H1 (cell line): ENCODE results near the gene KCNAB2. TPM values are rescaled to one million over a fixed set of nuclear protein-coding genes. Genes with fewer than 3 reads are reported as not detected.

Experiments
- CTCF ChIA-PET: fragments of 300-600 bp; sonication (Branson Sonifier 250); formaldehyde crosslinking; loops from one replicate; lab custom pipeline; 2021; ENCODE audit not compliant: partially characterized antibody; lab: Charles Lee
- POLR2A ChIA-PET: fragments of 300-600 bp; sonication (Branson Sonifier 250); formaldehyde crosslinking; loops from one replicate; lab custom pipeline; 2021; ENCODE audit warnings: inconsistent platforms; ENCODE audit not compliant: partially characterized antibody; lab: Charles Lee
- DNase-seq, 2 experiments: peaks; one replicate each; pipeline versions ENCODE4 v3.0.0 to v3.0.0-alpha.2; 2010 to 2022; ENCODE audit warnings: low spot score in 2 of 2, low read depth in 1 of 2, mixed read lengths in 1 of 2
- FAIRE-seq: peaks from 2 replicates; lab custom pipeline; 2011; peaks lifted over from hg19 to GRCh38; lab: Jason Lieb, UNC
- H2AFZ ChIP-seq: 2 replicates; pipeline ENCODE4 v1.8.1; 2012; ENCODE audit warnings: low read length, inconsistent platforms
- H2AK5ac ChIP-seq: 2 replicates; pipeline ENCODE4 v1.6.1; 2013; ENCODE audit warnings: low read depth, low read length
- H2BK120ac ChIP-seq: replicated peaks from 2 replicates; pipeline ENCODE3; 2013; ENCODE audit warnings: low read depth, low read length, inconsistent platforms
- H2BK12ac ChIP-seq: 2 replicates; pipeline ENCODE4 v1.6.1; 2013; ENCODE audit warnings: low read depth, low read length
- H2BK15ac ChIP-seq: 2 replicates; pipeline ENCODE4 v1.6.1; 2013; ENCODE audit warnings: low read length
- H2BK20ac ChIP-seq: 2 replicates; pipeline ENCODE4 v1.6.1; 2013; ENCODE audit warnings: low read length
- H2BK5ac ChIP-seq: 2 replicates; pipeline ENCODE4 v1.6.1; 2013; ENCODE audit warnings: low read depth, low read length
- H3K14ac ChIP-seq: 2 replicates; pipeline ENCODE4 v1.6.1; 2013; ENCODE audit warnings: inconsistent platforms; ENCODE audit not compliant: insufficient read length
- H3K18ac ChIP-seq: 2 replicates; pipeline ENCODE4 v1.6.1; 2013; ENCODE audit warnings: low read length; ENCODE audit errors: extremely low read depth
- H3K23ac ChIP-seq: 2 replicates; pipeline ENCODE4 v1.6.1; 2013; ENCODE audit warnings: inconsistent platforms; ENCODE audit not compliant: insufficient read length
- H3K23me2 ChIP-seq: 2 replicates; pipeline ENCODE4 v1.6.1; 2013; ENCODE audit warnings: low read depth, low read length
- H3K27ac ChIP-seq: 2 replicates; pipeline ENCODE4 v1.6.1; 2011; ENCODE audit warnings: low read depth, low read length, inconsistent platforms
- H3K27me3 ChIP-seq, 4 experiments: replicated peaks in 1 of 4; 1 replicate in 1 of 4; 2 replicates in 3 of 4; pipeline versions ENCODE4 v1.6.1 to v1.8.1; 2011 to 2013; ENCODE audit warnings: low read length in 3 of 4, mild to moderate bottlenecking in 3 of 4, inconsistent platforms in 2 of 4, mixed read lengths in 2 of 4, moderate library complexity in 1 of 4; ENCODE audit not compliant: control insufficient read depth in 3 of 4, insufficient read depth in 3 of 4; ENCODE audit errors: extremely low read depth in 1 of 4
- H3K36me3 ChIP-seq, 4 experiments: 2 replicates each; pipeline versions ENCODE4 v1.6.1 to v1.8.1; 2011 to 2013; ENCODE audit warnings: mild to moderate bottlenecking in 4 of 4, low read length in 3 of 4, moderate library complexity in 2 of 4, control low read depth in 1 of 4, inconsistent platforms in 1 of 4; ENCODE audit not compliant: insufficient read depth in 4 of 4, control insufficient read depth in 2 of 4
- H3K4ac ChIP-seq: replicated peaks from 2 replicates; pipeline ENCODE3; 2013; ENCODE audit warnings: low read length, low read depth, mixed read lengths, inconsistent platforms; ENCODE audit not compliant: insufficient read length
- H3K4me1 ChIP-seq, 4 experiments: replicated peaks in 1 of 4; 1 replicate in 1 of 4; 2 replicates in 3 of 4; pipeline versions ENCODE4 v1.6.1 to v1.8.1; 2011 to 2013; ENCODE audit warnings: low read length in 3 of 4, inconsistent platforms in 2 of 4, mixed read lengths in 1 of 4; ENCODE audit not compliant: insufficient read depth in 4 of 4, control insufficient read depth in 3 of 4
- H3K4me2 ChIP-seq, 2 experiments: 2 replicates each; pipeline versions ENCODE4 v1.6.1 to v1.8.1; 2011 to 2013; ENCODE audit warnings: low read depth in 2 of 2, low read length in 2 of 2, control low read depth in 1 of 2, inconsistent platforms in 1 of 2, mild to moderate bottlenecking in 1 of 2; ENCODE audit not compliant: insufficient read depth in 1 of 2
- H3K4me3 ChIP-seq, 4 experiments: fragments of 200-600, 300-600 bp in 1 of 4; sonication (generic), shearing (Covaris generic), sonication (Bioruptor Twin) in 1 of 4; 2 replicates each; pipeline versions ENCODE4 v1.5.1 to v1.8.1; 2011 to 2016; ENCODE audit warnings: low read length in 4 of 4, low read depth in 3 of 4, control low read depth in 2 of 4, inconsistent platforms in 2 of 4, mild to moderate bottlenecking in 2 of 4, mixed read lengths in 1 of 4, moderate library complexity in 1 of 4; ENCODE audit not compliant: insufficient read depth in 2 of 4; ENCODE audit errors: extremely low read depth in 1 of 4
- H3K56ac ChIP-seq: replicated peaks from 2 replicates; pipeline ENCODE3; 2013; ENCODE audit warnings: low read depth, mild to moderate bottlenecking, mixed read lengths, low read length, inconsistent platforms; ENCODE audit not compliant: insufficient read length
- H3K79me1 ChIP-seq: 2 replicates; pipeline ENCODE4 v1.6.1; 2013; ENCODE audit warnings: low read depth, low read length, control low read depth
- H3K79me2 ChIP-seq, 2 experiments: 2 replicates each; pipeline versions ENCODE4 v1.6.1 to v1.8.1; 2012 to 2013; ENCODE audit warnings: low read length in 2 of 2, mild to moderate bottlenecking in 2 of 2, inconsistent platforms in 1 of 2; ENCODE audit not compliant: insufficient read depth in 2 of 2, control insufficient read depth in 1 of 2
- H3K9ac ChIP-seq, 4 experiments: replicated peaks in 1 of 4; 1 replicate in 1 of 4; 2 replicates in 3 of 4; pipeline versions ENCODE4 v1.6.1 to v1.8.1; 2011 to 2013; ENCODE audit warnings: low read depth in 3 of 4, low read length in 3 of 4, control low read depth in 2 of 4, mild to moderate bottlenecking in 2 of 4, moderate library complexity in 2 of 4, inconsistent platforms in 1 of 4; ENCODE audit errors: extremely low read depth in 1 of 4
- H3K9me3 ChIP-seq, 2 experiments: 2 replicates each; pipeline versions ENCODE4 v1.6.1 to v1.8.1; 2012 to 2013; ENCODE audit warnings: mild to moderate bottlenecking in 2 of 2, moderate library complexity in 2 of 2, control low read depth in 1 of 2, inconsistent platforms in 1 of 2, low read depth in 1 of 2, low read length in 1 of 2, mixed read lengths in 1 of 2; ENCODE audit not compliant: insufficient read depth in 2 of 2
- H4K20me1 ChIP-seq, 2 experiments: replicated peaks in 1 of 2; 2 replicates each; pipeline versions ENCODE3 to v1.8.1; 2011 to 2013; ENCODE audit warnings: inconsistent platforms in 2 of 2, low read length in 2 of 2, mild to moderate bottlenecking in 1 of 2; ENCODE audit not compliant: insufficient read depth in 2 of 2, control insufficient read depth in 1 of 2
- H4K5ac ChIP-seq: 2 replicates; pipeline ENCODE4 v1.6.1; 2013; ENCODE audit warnings: low read length, low read depth, mixed read lengths, inconsistent platforms; ENCODE audit not compliant: insufficient read length
- H4K8ac ChIP-seq: 2 replicates; pipeline ENCODE4 v1.8.0; 2013; ENCODE audit warnings: mild to moderate bottlenecking, moderate library complexity, low read length, inconsistent platforms; ENCODE audit not compliant: insufficient read depth; ENCODE audit errors: extremely low read depth
- H4K91ac ChIP-seq: replicated peaks from 2 replicates; pipeline ENCODE3; 2013; ENCODE audit warnings: low read length, mixed read lengths, inconsistent platforms; ENCODE audit not compliant: insufficient read length
- ATF2 ChIP-seq: IDR thresholded peaks from 2 replicates; pipeline ENCODE4 v1.6.1; 2012; ENCODE audit warnings: low read length, inconsistent platforms
- EGR1 ChIP-seq: IDR thresholded peaks from 2 replicates; pipeline ENCODE4 v1.6.1; 2011; ENCODE audit warnings: low read depth, low read length, borderline replicate concordance
- FOSL1 ChIP-seq: IDR thresholded peaks from 2 replicates; pipeline ENCODE4 v1.6.1; 2011; ENCODE audit warnings: mild to moderate bottlenecking, low read depth, low read length, moderate library complexity; ENCODE audit not compliant: insufficient read depth
- JUN ChIP-seq: IDR thresholded peaks from 2 replicates; pipeline ENCODE4 v1.6.1; 2011; ENCODE audit warnings: low read depth, mild to moderate bottlenecking, improper control_type of control experiment, low read length
- JUND ChIP-seq: IDR thresholded peaks from 2 replicates; pipeline ENCODE4 v1.6.1; 2011; ENCODE audit warnings: mild to moderate bottlenecking, improper control_type of control experiment, low read length
- KDM1A ChIP-seq: fragments of 200-600, 300-600 bp; sonication (generic); IDR thresholded peaks from 2 replicates; pipeline ENCODE4 v1.7.1; 2016; ENCODE audit warnings: mild to moderate bottlenecking, low read length, borderline replicate concordance
- MAFK ChIP-seq: IDR thresholded peaks from 2 replicates; pipeline ENCODE4 v1.6.1; 2012; ENCODE audit warnings: low read depth, mild to moderate bottlenecking, improper control_type of control experiment, low read length
- PHF8 ChIP-seq: fragments of 200-600 bp; sonication (generic); conservative IDR thresholded peaks from 2 replicates; pipeline ENCODE4 v1.7.1; 2012; ENCODE audit warnings: low read depth, mild to moderate bottlenecking, inconsistent platforms, low read length, moderate library complexity
- TAF7 ChIP-seq: optimal IDR thresholded peaks from 2 replicates; pipeline ENCODE3; 2011; ENCODE audit warnings: low read depth, mild to moderate bottlenecking, inconsistent platforms, low read length, moderate library complexity, borderline replicate concordance
- WGBS, 2 experiments: shearing (Covaris generic) in 1 of 2; methylation state at CpG; one replicate each; pipeline versions ENCODE4 v1.1.6 to v1.1.7; 2013 to 2015; ENCODE audit warnings: low lambda C conversion rate in 2 of 2, mixed read lengths in 2 of 2, inconsistent platforms in 1 of 2, low coverage in 1 of 2, missing lambda C conversion rate in 1 of 2; ENCODE audit not compliant: insufficient replicate concordance in 2 of 2, insufficient coverage in 1 of 2, insufficient read length in 1 of 2; ENCODE audit errors: extremely low coverage in 1 of 2, missing lambda C conversion rate in 1 of 2; 5-methylcytosine and 5-hydroxymethylcytosine counted together
- long read RNA-seq, 2 experiments: library from RNA in 1 of 2; library from capped mRNA in 1 of 2; stranded (forward); transcript quantifications; one replicate each; pipeline ENCODE4 v2.0.0, GENCODE V29; 2021; ENCODE audit warnings: inconsistent platforms in 1 of 2
- polyA minus RNA-seq, 3 experiments: library from RNA; depleted of rRNA, polyadenylated mRNA; stranded (reverse); fragments of >200 nt; gene quantifications; 1 replicate in 2 of 3; 2 replicates in 1 of 3; pipeline ENCODE4 v1.2.3, GENCODE V29; 2011
- polyA plus RNA-seq, 7 experiments: library from polyadenylated mRNA; depleted of rRNA in 3 of 7; stranded (reverse) in 5 of 7; unstranded in 2 of 7; fragments of >200 nt in 5 of 7; fragments of 200-250 nt in 2 of 7; gene quantifications; 1 replicate in 5 of 7; 2 replicates in 1 of 7; 4 replicates in 1 of 7; pipeline versions ENCODE4 v1.2.1 to v1.2.3, GENCODE V29; 2011 to 2013; ENCODE audit warnings: missing spikeins in 2 of 7, mixed read lengths in 2 of 7
- total RNA-seq: library from RNA; stranded (reverse); fragmentation: NEBNext Ultra II Directional; extraction: Animal tissue kit (Norgen Biotek cat#: 25700); gene quantifications from 2 replicates; pipeline ENCODE4 v1.2.1, GENCODE V29; 2021

KCNAB2 gene
- total RNA-seq: 7.0 and 7.1 TPM in 2 replicates
- polyA plus RNA-seq (2011; rRNA removed): 4.5 and 6.2 TPM in 2 replicates
- 5.9 TPM for polyA plus RNA-seq (2011; cell fraction: cytosol; rRNA removed)
- 19.4 TPM for polyA plus RNA-seq (2011; cell fraction: nucleus; rRNA removed)
- polyA plus RNA-seq (2012, experiment 1 of 2): 7.0 to 8.9 TPM (median 7.3 TPM) in 4 replicates
- 5.2 TPM for polyA plus RNA-seq (2012, experiment 2 of 2)
- polyA plus RNA-seq (2013, experiment 1 of 2): 2.9 TPM
- polyA plus RNA-seq (2013, experiment 2 of 2): 2.9 TPM
- 3.6 and 4.9 TPM in 2 replicates for polyA minus RNA-seq (2011; rRNA and poly(A)+ RNA removed)
- 5.2 TPM for polyA minus RNA-seq (2011; cell fraction: cytosol; rRNA and poly(A)+ RNA removed)
- 6.5 TPM for polyA minus RNA-seq (2011; cell fraction: nucleus; rRNA and poly(A)+ RNA removed)
- long read RNA-seq, experiment 1, partial matches to known transcripts: 2 of 4 reads
- long read RNA-seq, experiment 1, other reads (novel, unspliced or antisense): 2 of 4 reads
- long read RNA-seq, experiment 2: 0 reads

- H3K14ac ChIP-seq: no peak within 1 kb of the TSS
- no peak for DNase-seq
- H3K4me3 ChIP-seq: no peak within 1 kb of the TSS
- H3K23ac ChIP-seq: no peak within 1 kb of the TSS
- no peaks in the 10 kb centered on the region for H3K27me3 ChIP-seq
- H2BK12ac ChIP-seq: 0 out of 2 replicates have a peak within 1 kb of the TSS, but pooled peaks have one; percentile 50
- WGBS, 2 experiments: 88% methylated on average over 15 of the region's 15 CpGs; no CpG with 5 or more reads in 1 of the 2 experiments
- no peaks in the 10 kb centered on the region for H3K23me2 ChIP-seq
- no peak within 1 kb of the TSS for H4K5ac ChIP-seq
- CTCF ChIA-PET: interaction anchor here (0.9 to 5.7 kb wide), 7 partner anchors 11 to 159 kb away, joined by 3 to 32 read pairs (median 4); no protein-coding TSS in a partner anchor
- H3K9ac ChIP-seq: no peak within 1 kb of the TSS
- H3K36me3 ChIP-seq: no peaks in the 10 kb centered on the region
- H2BK120ac ChIP-seq: no peak within 1 kb of the TSS
- H4K8ac ChIP-seq: peak within 1 kb of the TSS; percentile 23
- no peak within 1 kb of the TSS; the same call in 1 of the 2 replicates for H3K18ac ChIP-seq
- POLR2A ChIA-PET: no interaction called here
- no peak within 1 kb of the TSS for H3K4ac ChIP-seq
- H2BK5ac ChIP-seq: no peak within 1 kb of the TSS; the same call in 1 of the 2 replicates
- no peak within 1 kb of the TSS for H3K4me2 ChIP-seq
- H3K9me3 ChIP-seq: no peaks in the 10 kb centered on the region
- H2AK5ac ChIP-seq: no peak within 1 kb of the TSS
- H4K91ac ChIP-seq: no peak within 1 kb of the TSS
- H3K4me1 ChIP-seq: no peaks in the 10 kb centered on the region
- no peaks in the 10 kb centered on the region for H3K79me2 ChIP-seq
- peaks cover 2 to 9% of the 10 kb centered on the region in 2 experiments for H4K20me1 ChIP-seq
- H3K79me1 ChIP-seq: no peaks in the 10 kb centered on the region; the same call in 1 of the 2 replicates
- H2AFZ ChIP-seq: no peak within 1 kb of the TSS
- peak within 1 kb of the TSS; percentile 46; the same call in 1 of the 2 replicates for H2BK15ac ChIP-seq
- no peak for FAIRE-seq
- no peak within 1 kb of the TSS for H3K56ac ChIP-seq
- H3K27ac ChIP-seq: no peak within 1 kb of the TSS
- H2BK20ac ChIP-seq: no peak within 1 kb of the TSS
- TF ChIP-seq EGR1 (no peak), FOSL1 (no peak), JUN (no peak), MAFK (no peak), JUND (no peak), ATF2 (no peak), PHF8 (no peak), TAF7 (no peak), KDM1A (no peak)
Measured at GRCh38 chr1:6045561-6045960, at the start of gene KCNAB2. TSS of gene KCNAB2 (plus strand) at chr1:6045888. CDS start at chr1:6051537, 5,649 bp downstream.
